Esophagus squamous epithelium (tissue), 5 donors: ENCODE data around the gene PHF2. TPM values are rescaled to one million over a fixed set of nuclear protein-coding genes. Genes with fewer than 3 reads are reported as not detected.

Experiments used
- DNase-seq: peaks from one replicate; lab custom pipeline; 2025; lab: John Stamatoyannopoulos, UW
- H3K27ac ChIP-seq, 4 donors: fragments of 200-600 bp; sonication (generic); one replicate each; pipeline ENCODE4 v1.5.1; 2016 to 2019; ENCODE audit warnings: mild to moderate bottlenecking in 1 of 4
- H3K27me3 ChIP-seq, 4 donors: fragments of 200-600 bp; sonication (generic); 1 replicate in 3 of 4; 2 replicates in 1 of 4; pipeline versions ENCODE4 v1.5.1 to v1.6.0; 2017 to 2021; ENCODE audit warnings: antibody characterized with exemption in 1 of 4
- H3K36me3 ChIP-seq, 3 donors: fragments of 200-600 bp; sonication (generic); one replicate each; pipeline ENCODE4 v1.5.1; 2016 to 2019
- H3K4me1 ChIP-seq, 3 donors: fragments of 200-600 bp; sonication (generic); one replicate each; pipeline ENCODE4 v1.5.1; 2017 to 2019
- H3K4me3 ChIP-seq, 4 donors: fragments of 200-600 bp; sonication (generic); 1 replicate in 3 of 4; 2 replicates in 1 of 4; pipeline ENCODE4 v1.5.1; 2016 to 2019; ENCODE audit warnings: mild to moderate bottlenecking in 2 of 4, moderate library complexity in 1 of 4
- H3K9me3 ChIP-seq, 3 donors: fragments of 200-600 bp; sonication (generic); one replicate each; pipeline ENCODE4 v1.5.1; 2016 to 2019
- POLR2A ChIP-seq, 4 donors: fragments of 450-650 bp; IDR thresholded peaks; one replicate each; pipeline ENCODE4 v1.6.1; 2017; ENCODE audit warnings: antibody characterized with exemption in 4 of 4, mild to moderate bottlenecking in 4 of 4, moderate library complexity in 3 of 4
- WGBS, 2 donors: methylation state at CpG; one replicate each; pipeline ENCODE4 v1.1.5; 2018; 5-methylcytosine and 5-hydroxymethylcytosine counted together
- intact Hi-C: fragments of 100-400 bp; cut with DNase I; formaldehyde crosslinking; loops from one replicate; pipeline ENCODE4 v1.15.0; 2022
- total RNA-seq, 4 donors: library from RNA; depleted of rRNA; stranded (reverse); fragments of >200 nt; gene quantifications; one replicate each; pipeline ENCODE4 v1.1.0, GENCODE V29; 2016
- TF ChIP-seq, protein P1 (sequence below), 6 experiments: fragments of 450-650 bp in 4 of 6; fragments of 200-600 bp in 2 of 6; sonication (generic) in 2 of 6; IDR thresholded peaks; one replicate each; pipeline ENCODE4 v1.5.1; 2016 to 2019; ENCODE audit warnings: antibody characterized with exemption in 6 of 6, mild to moderate bottlenecking in 4 of 6, moderate library complexity in 4 of 6
- donor health status: DM: yes; HTN: yes; CAD: no.

Gene PHF2
- total RNA-seq, 4 donors from 2014 or later = 13.3 to 22.6 (median 17.5) TPM

DNA sequence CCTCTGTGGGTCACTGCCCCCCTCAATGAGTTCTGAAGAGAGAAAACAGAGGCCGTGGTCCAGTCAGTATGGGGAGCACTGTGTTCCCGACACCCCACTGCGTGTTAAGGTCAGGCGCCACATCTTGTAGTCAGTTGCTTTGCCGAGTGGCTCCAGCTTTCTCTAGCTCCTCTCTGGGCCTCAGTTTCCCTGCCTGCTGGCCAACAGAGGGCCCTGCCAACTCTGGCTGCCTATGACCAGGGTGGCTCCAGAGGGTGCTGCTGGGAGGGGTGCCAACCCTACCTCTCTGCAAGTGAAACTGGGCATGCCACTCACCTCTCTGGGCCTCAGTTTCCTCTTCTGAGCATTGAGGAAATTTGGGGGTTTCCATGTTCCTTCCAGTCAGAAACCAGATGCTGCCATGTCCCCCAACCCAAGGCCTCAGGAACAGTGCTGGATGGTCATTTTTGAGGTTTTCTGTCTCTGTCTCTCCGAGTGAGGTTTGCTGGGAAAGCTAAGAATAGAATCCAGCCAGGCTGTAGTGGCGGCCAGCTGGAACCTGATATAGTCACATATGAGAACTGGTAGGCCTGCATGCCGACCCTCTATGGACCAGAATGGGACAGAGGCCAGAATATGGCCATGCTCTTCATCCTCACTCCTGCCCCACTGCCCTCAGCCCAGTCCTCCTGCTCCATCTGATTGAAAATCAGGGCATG, 132.1 kb downstream of the PHF2 start:
- no peak for DNase-seq
- H3K27ac ChIP-seq = no peak overlapping the region
- H3K27me3 ChIP-seq = no peaks in the 10 kb centered on the region
- H3K4me3 ChIP-seq = no peak overlapping the region
- no peaks in the 10 kb centered on the region for H3K36me3 ChIP-seq
- no peaks in the 10 kb centered on the region for H3K9me3 ChIP-seq
- intact Hi-C loops = no loop called here
- H3K4me1 ChIP-seq = no peaks in the 10 kb centered on the region
- 29 to 74% methylated on average over 1 to 8 of the region's 8 CpGs for WGBS, 2 donors
- TF ChIP-seq POLR2A (IDR thresholded peaks at IDR 0.05) = no peak
- TF ChIP-seq, protein P1, sequence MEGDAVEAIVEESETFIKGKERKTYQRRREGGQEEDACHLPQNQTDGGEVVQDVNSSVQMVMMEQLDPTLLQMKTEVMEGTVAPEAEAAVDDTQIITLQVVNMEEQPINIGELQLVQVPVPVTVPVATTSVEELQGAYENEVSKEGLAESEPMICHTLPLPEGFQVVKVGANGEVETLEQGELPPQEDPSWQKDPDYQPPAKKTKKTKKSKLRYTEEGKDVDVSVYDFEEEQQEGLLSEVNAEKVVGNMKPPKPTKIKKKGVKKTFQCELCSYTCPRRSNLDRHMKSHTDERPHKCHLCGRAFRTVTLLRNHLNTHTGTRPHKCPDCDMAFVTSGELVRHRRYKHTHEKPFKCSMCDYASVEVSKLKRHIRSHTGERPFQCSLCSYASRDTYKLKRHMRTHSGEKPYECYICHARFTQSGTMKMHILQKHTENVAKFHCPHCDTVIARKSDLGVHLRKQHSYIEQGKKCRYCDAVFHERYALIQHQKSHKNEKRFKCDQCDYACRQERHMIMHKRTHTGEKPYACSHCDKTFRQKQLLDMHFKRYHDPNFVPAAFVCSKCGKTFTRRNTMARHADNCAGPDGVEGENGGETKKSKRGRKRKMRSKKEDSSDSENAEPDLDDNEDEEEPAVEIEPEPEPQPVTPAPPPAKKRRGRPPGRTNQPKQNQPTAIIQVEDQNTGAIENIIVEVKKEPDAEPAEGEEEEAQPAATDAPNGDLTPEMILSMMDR (IDR thresholded peaks at IDR 0.05) = no peak

DNA sequence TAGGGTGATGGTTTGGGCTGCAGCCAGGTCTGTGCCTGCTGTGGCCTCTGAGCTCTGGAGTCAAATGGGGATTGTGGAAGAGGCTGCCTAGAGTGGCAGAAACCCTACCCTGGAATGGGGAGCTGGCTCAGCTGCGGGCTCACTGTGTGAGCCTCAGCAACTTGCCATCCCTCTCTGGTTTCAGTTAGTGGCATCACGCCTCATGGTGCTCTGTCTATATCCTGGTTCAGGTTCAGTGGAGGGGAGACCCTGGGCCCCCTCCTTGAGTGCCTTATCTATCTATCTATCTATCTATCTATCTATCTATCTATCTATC, 132.6 kb downstream of the PHF2 start:
- intact Hi-C loops = no loop called here
- Histone ChIP-seq H3K36me3 (no peaks in the 10 kb centered on the region), H3K9me3 (no peaks in the 10 kb centered on the region), H3K4me1 (no peaks in the 10 kb centered on the region), H3K27me3 (no peaks in the 10 kb centered on the region), H3K4me3 (no peak overlapping the region), H3K27ac (no peak overlapping the region)
- no peak for TF ChIP-seq POLR2A (IDR thresholded peaks at IDR 0.05)
- TF ChIP-seq, protein P1 (IDR thresholded peaks at IDR 0.05) = no peak
- 60% methylated on average over 1 of the region's 2 CpGs; no CpG with 5 or more reads in 1 of the 2 donors for WGBS, 2 donors
- no peak for DNase-seq

DNA sequence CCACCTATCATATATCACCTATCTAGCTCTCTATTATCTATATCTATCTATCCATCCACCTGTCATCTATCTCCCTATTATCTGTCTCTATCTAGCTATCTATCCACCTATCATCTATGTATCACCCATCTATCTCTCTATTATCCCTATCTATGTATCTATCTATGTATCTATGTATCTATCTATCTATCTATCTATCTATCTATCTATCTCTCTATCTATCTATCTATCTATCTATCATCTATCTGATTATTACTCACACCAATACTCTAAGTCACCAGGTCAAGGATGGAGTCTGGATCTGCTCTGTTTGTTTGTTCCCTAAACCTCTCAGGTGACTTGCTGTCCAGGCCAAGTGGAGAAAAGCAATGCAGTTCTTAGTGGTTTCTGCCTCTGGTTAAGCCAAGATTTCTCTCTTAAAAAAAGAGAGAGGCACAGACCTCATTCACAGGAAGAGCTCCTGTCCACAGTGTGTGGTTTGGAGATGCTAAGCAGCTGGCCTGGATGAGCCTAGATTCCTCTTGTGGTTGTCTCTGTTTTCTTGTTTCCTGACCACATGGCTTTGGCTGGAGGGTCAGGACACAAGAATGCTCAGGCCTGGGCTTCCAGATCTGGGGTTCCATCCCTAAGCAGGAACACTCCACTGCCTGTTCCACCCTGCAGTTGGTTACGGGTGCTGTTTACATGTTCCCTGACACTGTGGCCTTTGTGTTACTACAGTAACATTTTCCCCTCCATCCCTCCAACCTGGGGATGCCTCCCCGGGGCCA, 133.4 kb downstream of the PHF2 start:
- 50 to 70% methylated on average over 1 to 2 of the region's 2 CpGs for WGBS, 2 donors
- no peak overlapping the region for H3K4me3 ChIP-seq
- no peak for DNase-seq
- intact Hi-C loops = no loop called here
- TF ChIP-seq, protein P1 (IDR thresholded peaks at IDR 0.05) = no peak
- TF ChIP-seq POLR2A (IDR thresholded peaks at IDR 0.05) = no peak
- H3K27ac ChIP-seq = no peak overlapping the region
- H3K4me1 ChIP-seq = no peaks in the 10 kb centered on the region
- H3K36me3 ChIP-seq = no peaks in the 10 kb centered on the region
- H3K27me3 ChIP-seq = no peaks in the 10 kb centered on the region
- H3K9me3 ChIP-seq = no peaks in the 10 kb centered on the region

DNA sequence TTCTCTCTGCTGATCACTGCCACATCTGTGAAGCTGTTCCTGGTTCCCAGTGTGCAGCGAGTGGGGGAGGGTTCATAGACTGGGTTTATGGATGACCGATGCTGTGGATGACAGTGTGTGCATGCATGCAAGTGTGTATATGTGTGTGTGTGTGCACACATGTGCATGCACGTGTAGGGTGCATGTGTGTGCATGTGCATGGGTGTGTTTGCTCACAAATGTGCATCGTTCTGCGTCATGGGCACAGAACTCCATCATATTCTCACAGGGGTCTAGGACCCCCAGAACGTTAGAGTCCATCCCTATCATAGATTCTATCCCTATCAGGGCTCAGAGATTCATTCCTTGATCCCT, 134.0 kb downstream of the PHF2 start:
- H3K36me3 ChIP-seq = no peaks in the 10 kb centered on the region
- WGBS, 2 donors = 68 to 80% methylated on average over 5 of the region's 6 CpGs
- DNase-seq = no peak
- no peak overlapping the region for H3K4me3 ChIP-seq
- H3K27ac ChIP-seq = no peak overlapping the region
- no peak for TF ChIP-seq POLR2A (IDR thresholded peaks at IDR 0.05)
- TF ChIP-seq, protein P1 (IDR thresholded peaks at IDR 0.05) = no peak
- intact Hi-C loops = no loop called here
- no peaks in the 10 kb centered on the region for H3K4me1 ChIP-seq
- no peaks in the 10 kb centered on the region for H3K27me3 ChIP-seq
- H3K9me3 ChIP-seq = no peaks in the 10 kb centered on the region

DNA sequence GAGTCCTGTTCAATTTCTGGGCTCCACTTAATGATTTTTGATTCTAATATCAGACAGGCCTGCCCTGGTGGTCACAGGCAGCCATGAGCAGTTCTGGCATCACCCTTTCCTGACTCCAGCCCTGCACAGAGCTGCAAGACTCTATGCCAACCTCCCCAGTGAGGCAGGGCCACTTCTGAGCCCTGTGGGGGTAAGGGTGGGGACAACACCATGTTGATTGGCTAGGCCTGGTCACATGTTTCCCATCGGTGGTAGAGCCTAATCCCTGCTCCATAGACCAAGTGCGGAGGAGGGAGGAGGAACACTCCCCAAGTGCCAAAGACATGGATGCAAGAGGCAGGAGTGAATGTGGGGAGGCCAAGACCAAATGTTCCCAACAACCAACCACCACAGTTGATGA, 134.6 kb downstream of the PHF2 start:
- no peaks in the 10 kb centered on the region for H3K4me1 ChIP-seq
- H3K4me3 ChIP-seq = no peak overlapping the region
- no peaks in the 10 kb centered on the region for H3K27me3 ChIP-seq
- no peak overlapping the region for H3K27ac ChIP-seq
- no peak for TF ChIP-seq POLR2A (IDR thresholded peaks at IDR 0.05)
- TF ChIP-seq, protein P1 (IDR thresholded peaks at IDR 0.05) = no peak
- WGBS, 2 donors = 79 to 80% methylated on average over 1 to 2 of the region's 2 CpGs
- intact Hi-C loops = no loop called here
- H3K36me3 ChIP-seq = no peaks in the 10 kb centered on the region
- H3K9me3 ChIP-seq = peaks cover 0 to 5% (median 0%) of the 10 kb centered on the region in 3 donors
- no peak for DNase-seq
